ENCODE measurements around the gene GCNT1.

- TF ChIP-seq CTCF (IDR thresholded peaks at IDR 0.05) (no peak), POLR2A (IDR thresholded peaks at IDR 0.05) (no peak), POLR2AphosphoS5 (IDR thresholded peaks at IDR 0.05) (no peak)
These were observed 66.2 kb downstream of the GCNT1 start for GRCh38 chr9:76525196-76525595.

All from prostate gland (tissue), 2 donors.